Tibial artery (tissue), 4 donors: ENCODE results near the gene ELMO2.

Source experiments
- DNase-seq, 2 donors: peaks; one replicate each; pipeline ENCODE4 v3.0.0-alpha.2; 2019
- H3K27ac ChIP-seq, 2 donors: fragments of 200-600 bp; sonication (generic) in 1 of 2; 1 replicate in 1 of 2; 2 replicates in 1 of 2; pipeline ENCODE4 v1.5.1; 2018 to 2019; ENCODE audit warnings: mild to moderate bottlenecking in 1 of 2
- H3K27me3 ChIP-seq, 2 donors: fragments of 200-600 bp; sonication (generic) in 1 of 2; one replicate each; pipeline versions ENCODE4 v1.5.1 to v1.6.0; 2016 to 2019
- H3K36me3 ChIP-seq, 3 donors: fragments of 200-600 bp; sonication (generic) in 2 of 3; one replicate each; pipeline ENCODE4 v1.5.1; 2016 to 2019; ENCODE audit warnings: mild to moderate bottlenecking in 2 of 3
- H3K4me1 ChIP-seq, 4 donors: fragments of 200-600 bp; sonication (generic) in 2 of 4; 1 replicate in 3 of 4; 2 replicates in 1 of 4; pipeline ENCODE4 v1.5.1; 2016 to 2019
- H3K4me3 ChIP-seq, 2 donors: fragments of 200-600 bp; sonication (generic) in 1 of 2; 1 replicate in 1 of 2; 2 replicates in 1 of 2; pipeline ENCODE4 v1.5.1; 2018 to 2019; ENCODE audit warnings: mild to moderate bottlenecking in 2 of 2
- H3K9me3 ChIP-seq, 3 donors: fragments of 200-600 bp; sonication (generic) in 1 of 3; one replicate each; pipeline ENCODE4 v1.5.1; 2016 to 2019
- intact Hi-C: fragments of 100-400 bp; cut with DNase I; formaldehyde crosslinking; loops from one replicate; pipeline ENCODE4 v1.15.0; 2023; ENCODE audit warnings: low total_unique reads
- TF ChIP-seq, protein P1 (sequence below), 2 experiments: fragments of 200-600 bp in 1 of 2; fragments of 450-650 bp in 1 of 2; IDR thresholded peaks; one replicate each; pipeline ENCODE4 v1.5.1; 2017 to 2019; ENCODE audit warnings: antibody characterized with exemption in 2 of 2, mild to moderate bottlenecking in 1 of 2, moderate library complexity in 1 of 2

The ELMO2 gene

DNA sequence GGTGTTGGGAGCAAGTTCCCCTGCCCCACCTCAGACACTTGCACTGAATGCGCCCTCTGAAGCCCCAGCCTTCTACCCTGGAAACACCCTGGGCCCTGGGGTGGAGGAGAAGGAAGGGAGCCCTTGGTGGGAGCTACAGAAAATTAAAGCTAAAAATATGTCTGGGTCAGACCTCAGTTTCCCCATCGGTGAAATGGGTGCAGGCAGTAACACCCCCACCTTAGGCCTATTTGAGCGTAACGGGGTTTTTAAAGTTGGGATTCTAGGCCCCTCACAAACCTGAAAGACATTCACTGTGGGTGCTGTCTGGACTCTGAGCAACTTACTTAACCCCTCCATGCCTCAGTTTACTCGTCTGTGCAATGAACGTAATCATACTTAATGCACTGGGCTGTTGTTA is 78.9 kb downstream of the ELMO2 start:
- Histone ChIP-seq H3K4me1 (peaks cover 0 to 11% (median 0%) of the 10 kb centered on the region in 4 donors), H3K27ac (no peak overlapping the region), H3K9me3 (no peaks in the 10 kb centered on the region), H3K36me3 (no peaks in the 10 kb centered on the region), H3K4me3 (no peak overlapping the region), H3K27me3 (peaks cover 0 to 87% of the 10 kb centered on the region in 2 donors)
- TF ChIP-seq, protein P1, sequence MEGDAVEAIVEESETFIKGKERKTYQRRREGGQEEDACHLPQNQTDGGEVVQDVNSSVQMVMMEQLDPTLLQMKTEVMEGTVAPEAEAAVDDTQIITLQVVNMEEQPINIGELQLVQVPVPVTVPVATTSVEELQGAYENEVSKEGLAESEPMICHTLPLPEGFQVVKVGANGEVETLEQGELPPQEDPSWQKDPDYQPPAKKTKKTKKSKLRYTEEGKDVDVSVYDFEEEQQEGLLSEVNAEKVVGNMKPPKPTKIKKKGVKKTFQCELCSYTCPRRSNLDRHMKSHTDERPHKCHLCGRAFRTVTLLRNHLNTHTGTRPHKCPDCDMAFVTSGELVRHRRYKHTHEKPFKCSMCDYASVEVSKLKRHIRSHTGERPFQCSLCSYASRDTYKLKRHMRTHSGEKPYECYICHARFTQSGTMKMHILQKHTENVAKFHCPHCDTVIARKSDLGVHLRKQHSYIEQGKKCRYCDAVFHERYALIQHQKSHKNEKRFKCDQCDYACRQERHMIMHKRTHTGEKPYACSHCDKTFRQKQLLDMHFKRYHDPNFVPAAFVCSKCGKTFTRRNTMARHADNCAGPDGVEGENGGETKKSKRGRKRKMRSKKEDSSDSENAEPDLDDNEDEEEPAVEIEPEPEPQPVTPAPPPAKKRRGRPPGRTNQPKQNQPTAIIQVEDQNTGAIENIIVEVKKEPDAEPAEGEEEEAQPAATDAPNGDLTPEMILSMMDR (IDR thresholded peaks at IDR 0.05): no peak
- intact Hi-C loops: no loop called here
- DNase-seq: no peak

DNA sequence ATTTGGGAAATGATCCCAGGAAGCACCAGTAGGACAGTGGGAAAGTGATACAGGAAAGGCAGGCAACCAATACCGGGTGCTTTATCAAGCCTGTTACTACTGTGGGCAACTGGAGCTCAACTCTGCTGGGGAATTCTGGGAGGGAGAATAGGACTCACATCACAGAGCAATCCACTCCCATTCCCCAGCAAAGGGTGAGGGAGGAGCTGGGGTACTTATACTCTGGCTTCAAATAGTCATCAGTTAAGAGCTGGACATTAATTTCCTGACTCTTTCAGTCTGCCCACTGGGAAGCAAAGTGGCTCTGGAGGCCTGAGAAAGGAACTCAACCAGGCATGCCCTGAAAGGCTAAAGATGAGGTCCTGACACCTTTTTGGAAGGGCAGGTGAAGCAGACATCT is 80.6 kb downstream of the ELMO2 start:
- Histone ChIP-seq H3K27me3 (peaks cover 0 to 87% of the 10 kb centered on the region in 2 donors), H3K4me3 (no peak overlapping the region), H3K36me3 (no peaks in the 10 kb centered on the region), H3K4me1 (peaks cover 0 to 11% (median 0%) of the 10 kb centered on the region in 4 donors), H3K9me3 (no peaks in the 10 kb centered on the region), H3K27ac (no peak overlapping the region)
- intact Hi-C loops: no loop called here
- TF ChIP-seq, protein P1 (IDR thresholded peaks at IDR 0.05): no peak
- DNase-seq: no peak

DNA sequence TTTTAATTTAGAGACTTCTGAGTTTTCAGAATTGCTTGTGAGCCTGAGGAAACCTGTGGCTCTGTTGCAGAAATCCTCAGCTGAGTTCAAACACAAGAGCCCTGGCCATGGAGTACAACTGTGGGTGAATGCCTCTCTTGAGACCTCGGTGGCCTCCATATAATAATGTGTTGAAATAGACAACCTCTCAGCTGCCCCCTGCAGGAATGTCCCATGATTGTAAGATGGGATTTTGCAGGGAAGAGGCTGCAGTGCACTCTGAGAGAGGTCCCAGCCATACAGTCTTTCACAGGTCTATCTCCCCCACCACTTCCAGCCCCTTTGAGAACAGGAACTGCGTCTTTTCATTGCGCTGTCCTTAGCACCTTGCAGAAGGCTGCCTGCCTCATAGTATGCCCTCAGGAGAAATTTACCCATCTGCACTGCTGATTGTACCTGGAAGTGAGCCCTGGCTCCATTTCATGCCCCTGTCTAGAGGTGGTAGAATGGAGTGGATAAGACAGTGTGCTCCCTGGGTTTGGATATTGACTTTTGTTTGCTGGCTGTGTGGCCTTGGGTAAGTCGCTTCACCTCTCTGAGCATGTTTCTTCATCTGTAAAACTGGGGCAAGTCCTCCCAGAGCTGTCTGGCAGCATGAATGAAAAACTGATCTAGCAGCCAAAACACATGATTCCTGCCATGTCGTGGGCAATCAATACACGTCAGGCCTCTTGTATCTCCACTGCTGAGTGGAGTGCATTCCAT is 81.3 kb downstream of the ELMO2 start:
- Histone ChIP-seq H3K36me3 (no peaks in the 10 kb centered on the region), H3K4me1 (peaks cover 0 to 5% (median 0%) of the 10 kb centered on the region in 4 donors), H3K9me3 (no peaks in the 10 kb centered on the region), H3K27me3 (peaks cover 0 to 84% of the 10 kb centered on the region in 2 donors), H3K4me3 (no peak overlapping the region), H3K27ac (no peak overlapping the region)
- no peak for DNase-seq
- intact Hi-C loops: no loop called here
- TF ChIP-seq, protein P1 (IDR thresholded peaks at IDR 0.05): no peak

DNA sequence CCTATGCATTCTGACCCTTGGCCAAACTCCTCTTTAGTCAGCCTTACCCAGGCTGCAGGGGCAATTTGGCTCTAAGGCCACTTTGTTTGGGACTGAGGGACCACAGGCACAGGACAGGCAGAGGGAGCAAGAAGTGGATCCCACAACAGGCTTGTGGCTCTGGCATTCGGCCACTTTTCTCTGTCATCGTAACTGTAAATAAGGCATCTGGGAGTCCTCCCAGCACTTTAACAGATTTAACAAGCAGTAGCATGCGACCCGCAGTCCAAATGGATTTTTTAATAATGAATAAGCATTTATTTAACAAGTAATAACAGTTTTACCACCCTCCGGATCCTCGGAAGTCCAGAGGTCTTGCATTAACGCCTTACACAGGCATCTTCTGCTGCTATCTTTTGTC is 82.0 kb downstream of the ELMO2 start:
- DNase-seq: no peak
- TF ChIP-seq, protein P1 (IDR thresholded peaks at IDR 0.05): no peak
- Histone ChIP-seq H3K27me3 (peaks cover 0 to 84% of the 10 kb centered on the region in 2 donors), H3K9me3 (no peaks in the 10 kb centered on the region), H3K27ac (no peak overlapping the region), H3K36me3 (no peaks in the 10 kb centered on the region), H3K4me3 (no peak overlapping the region), H3K4me1 (no peaks in the 10 kb centered on the region)
- intact Hi-C loops: no loop called here

DNA sequence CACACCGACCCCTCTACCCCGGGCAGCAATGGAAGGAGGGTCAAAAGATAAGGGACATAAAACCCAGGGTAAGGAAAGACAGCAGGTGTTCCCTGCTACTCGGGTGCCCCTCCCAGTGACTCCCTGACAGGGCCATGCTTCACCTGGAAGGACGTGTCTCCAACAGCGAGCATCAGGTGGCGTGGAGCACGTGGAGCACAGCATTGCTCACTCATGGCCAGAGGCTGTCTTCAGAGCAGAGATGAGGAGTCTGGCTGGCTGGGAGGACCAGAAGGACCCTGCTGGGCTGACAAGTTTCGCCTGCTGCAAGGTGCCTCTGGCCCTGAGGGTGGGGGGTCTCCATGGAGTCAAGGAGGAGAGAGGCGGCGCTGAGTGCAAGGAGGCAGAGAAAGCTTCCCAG is 82.9 kb downstream of the ELMO2 start:
- Histone ChIP-seq H3K36me3 (no peaks in the 10 kb centered on the region), H3K4me3 (no peak overlapping the region), H3K27me3 (peaks cover 0 to 82% of the 10 kb centered on the region in 2 donors), H3K4me1 (no peaks in the 10 kb centered on the region), H3K27ac (no peak overlapping the region), H3K9me3 (no peaks in the 10 kb centered on the region)
- intact Hi-C loops: no loop called here
- DNase-seq: no peak
- TF ChIP-seq, protein P1 (IDR thresholded peaks at IDR 0.05): no peak
